ENCODE results near the gene KRTAP4-4.
"Not testable (repeated sequence)": the region's sequence is repeated elsewhere in the genome, so short reads cannot be mapped to it uniquely, and the experiment has no call there.

- not testable (repeated sequence) for TF ChIP-seq CTCF, POLR2A (IDR thresholded peaks at IDR 0.05)
Measured at GRCh38 chr17:41119696-41120690, 40.6 kb downstream of the KRTAP4-4 start.

Measured in Peyer's patch (tissue), 4 donors.